A673 (cell line): ENCODE data around the gene MYPN. TPM values are rescaled to one million over a fixed set of nuclear protein-coding genes. Genes with fewer than 3 reads are reported as not detected.

Source experiments
- BruUV-seq: library from RNA; stranded (reverse); fragments of 400-500 nt; replicated peaks from 2 replicates; lab custom pipeline; 2021; lab: Mats Ljungman, UMichigan
- CTCF ChIA-PET: fragments of 300-600 bp; sonication (Branson Sonifier 250); formaldehyde crosslinking; loops from one replicate; lab custom pipeline; 2022; ENCODE audit warnings: antibody characterized with exemption; lab: Charles Lee
- POLR2A ChIA-PET: fragments of 300-600 bp; sonication (Branson Sonifier 250); formaldehyde crosslinking; loops from one replicate; lab custom pipeline; 2022; ENCODE audit warnings: antibody characterized with exemption; ENCODE audit not compliant: low non-redundant PET; lab: Charles Lee
- DNase-seq: peaks from one replicate; pipeline ENCODE4 v3.0.0-alpha.2; 2015; ENCODE audit warnings: low spot score
- H3K27ac ChIP-seq: fragments of 200-600 bp; sonication (generic); 2 replicates; pipeline ENCODE4 v1.5.1; 2016; ENCODE audit warnings: mixed run types, low read depth, mild to moderate bottlenecking, mixed read lengths, antibody characterized with exemption, low read length; ENCODE audit not compliant: poor library complexity, severe bottlenecking
- H3K27me3 ChIP-seq: fragments of 200-600 bp; sonication (generic); replicated peaks from 2 replicates; pipeline ENCODE4 v1.6.1; 2017; ENCODE audit warnings: mixed run types, low read depth, mild to moderate bottlenecking, mixed read lengths, antibody characterized with exemption, low read length; ENCODE audit not compliant: insufficient read depth, poor library complexity
- H3K36me3 ChIP-seq: fragments of 200-600 bp; sonication (generic); 2 replicates; pipeline ENCODE4 v1.6.1; 2016; ENCODE audit warnings: mixed run types, mild to moderate bottlenecking, mixed read lengths, antibody characterized with exemption, low read length; ENCODE audit not compliant: insufficient read depth, poor library complexity, severe bottlenecking
- H3K4me1 ChIP-seq: fragments of 200-600 bp; sonication (generic); 2 replicates; pipeline ENCODE4 v1.6.1; 2017; ENCODE audit warnings: mixed run types, mild to moderate bottlenecking, mixed read lengths, antibody characterized with exemption, low read length; ENCODE audit not compliant: insufficient read depth, poor library complexity, severe bottlenecking
- H3K4me3 ChIP-seq: fragments of 200-600 bp; sonication (generic); 2 replicates; pipeline ENCODE4 v1.5.1; 2016; ENCODE audit warnings: low read depth, mixed run types, mild to moderate bottlenecking, mixed read lengths, low read length; ENCODE audit not compliant: poor library complexity, severe bottlenecking
- H3K9me3 ChIP-seq: fragments of 200-600 bp; sonication (generic); 2 replicates; pipeline ENCODE4 v1.6.1; 2016; ENCODE audit warnings: mixed run types, low read depth, mild to moderate bottlenecking, mixed read lengths, antibody characterized with exemption, low read length; ENCODE audit not compliant: poor library complexity, severe bottlenecking
- CTCF ChIP-seq: fragments of 300-800, 200-600 bp; sonication (generic); conservative IDR thresholded peaks from 2 replicates; pipeline ENCODE4 v1.5.1; 2017; ENCODE audit warnings: low read depth, mild to moderate bottlenecking, antibody characterized with exemption, low read length, moderate library complexity, mixed read lengths
- EZH2 ChIP-seq: fragments of 200-600 bp; sonication (generic); IDR thresholded peaks from 2 replicates; pipeline ENCODE4 v1.6.1; 2017; ENCODE audit warnings: borderline replicate concordance, low read depth, mild to moderate bottlenecking, mixed read lengths, antibody characterized with exemption, low read length; ENCODE audit not compliant: poor library complexity, severe bottlenecking
- intact Hi-C: fragments of 100-400 bp; cut with micrococcal nuclease; formaldehyde crosslinking; loops from one replicate; pipeline ENCODE4 v1.10.0; 2022; ENCODE audit not compliant: unreplicated experiment
- total RNA-seq: library from RNA; stranded (reverse); gene quantifications from 2 replicates; pipeline ENCODE4 v1.2.3, GENCODE V29; 2021

Gene MYPN
- total RNA-seq, 1 experiment from 2014 or later = 1.7 TPM

- H3K27me3 ChIP-seq = no peaks in the 10 kb centered on the region
- no peak overlapping the region for H3K4me3 ChIP-seq
- H3K27ac ChIP-seq = no peak overlapping the region
- H3K36me3 ChIP-seq = no peaks in the 10 kb centered on the region
- BruUV-seq = no TSS peak
- TF ChIP-seq EZH2 (no peak), CTCF (no peak)
- no peaks in the 10 kb centered on the region for H3K9me3 ChIP-seq
- intact Hi-C loops = no loop called here
- no peak for DNase-seq
- CTCF ChIA-PET = no interaction called here
- POLR2A ChIA-PET = no interaction called here
- peaks cover 38% of the 10 kb centered on the region for H3K4me1 ChIP-seq
Observed at GRCh38 chr10:68087685-68088401, 21.4 kb upstream of the MYPN start.

- ChIA-PET POLR2A (no interaction called here), CTCF (no interaction called here)
- H3K36me3 ChIP-seq = no peaks in the 10 kb centered on the region
- peaks cover 29% of the 10 kb centered on the region for H3K4me1 ChIP-seq
- TF ChIP-seq CTCF = no peak
- TF ChIP-seq EZH2 = no peak
- intact Hi-C loops = no loop called here
- BruUV-seq = no TSS peak
- peak; percentile 42 for DNase-seq
- H3K4me3 ChIP-seq = no peak overlapping the region
- no peaks in the 10 kb centered on the region for H3K27me3 ChIP-seq
- no peaks in the 10 kb centered on the region for H3K9me3 ChIP-seq
- H3K27ac ChIP-seq = no peak overlapping the region
Observed at GRCh38 chr10:68088740-68089139, 20.5 kb upstream of the MYPN start.

GRCh38 chr10:68090586-68090985 lies 18.7 kb upstream of the MYPN start:
- no peaks in the 10 kb centered on the region for H3K9me3 ChIP-seq
- no peak overlapping the region for H3K27ac ChIP-seq
- peaks cover 23% of the 10 kb centered on the region for H3K4me1 ChIP-seq
- BruUV-seq = no TSS peak
- no peaks in the 10 kb centered on the region for H3K36me3 ChIP-seq
- DNase-seq = no peak
- no peak overlapping the region for H3K4me3 ChIP-seq
- TF ChIP-seq EZH2 (no peak), CTCF (no peak)
- POLR2A ChIA-PET = no interaction called here
- no peaks in the 10 kb centered on the region for H3K27me3 ChIP-seq
- intact Hi-C loops = no loop called here
- CTCF ChIA-PET = no interaction called here
